SK-N-SH (cell line): ENCODE results near the gene AHSP. TPM values are rescaled to one million over a fixed set of nuclear protein-coding genes. Genes with fewer than 3 reads are reported as not detected.

Experiments
- CTCF ChIA-PET: fragments of 300-600, 350-600 bp; formaldehyde crosslinking; extraction: SDS; loops from one replicate; lab custom pipeline; 2021; lab: Yijun Ruan, JAX
- POLR2A ChIA-PET: fragments of 350-600 bp; sonication (Branson Sonifier 250); formaldehyde crosslinking; extraction: SDS; loops from one replicate; lab custom pipeline; 2020; ENCODE audit warnings: antibody characterized with exemption, inconsistent platforms; lab: Yijun Ruan, JAX
- DNase-seq: peaks from one replicate; pipeline ENCODE4 v3.0.0; 2012
- H2AFZ ChIP-seq: fragments of 200-600 bp; sonication (generic); 2 replicates; pipeline ENCODE4 v1.8.1; 2016; ENCODE audit warnings: antibody characterized with exemption, mild to moderate bottlenecking, low read depth
- H3F3A ChIP-seq: fragments of 200-600 bp; sonication (generic); replicated peaks from 2 replicates; pipeline ENCODE3; 2016; ENCODE audit warnings: antibody characterized with exemption, mild to moderate bottlenecking; ENCODE audit not compliant: insufficient read depth
- H3K27ac ChIP-seq, 2 experiments: fragments of 200-500 bp in 1 of 2; fragments of 200-600 bp in 1 of 2; sonication (Bioruptor generic) in 1 of 2; sonication (generic), shearing (Covaris generic) in 1 of 2; 2 replicates each; pipeline versions ENCODE4 v1.5.1 to v1.6.1; 2014 to 2016; ENCODE audit warnings: low read depth in 2 of 2, inconsistent platforms in 1 of 2, low read length in 1 of 2, mild to moderate bottlenecking in 1 of 2, mixed read lengths in 1 of 2
- H3K27me3 ChIP-seq: fragments of 200-600 bp; sonication (generic), shearing (Covaris generic); 2 replicates; pipeline ENCODE4 v1.6.1; 2016; ENCODE audit warnings: mixed run types; ENCODE audit not compliant: insufficient read depth
- H3K36me3 ChIP-seq, 2 experiments: fragments of 200-500 bp in 1 of 2; fragments of 200-600 bp in 1 of 2; sonication (Bioruptor generic) in 1 of 2; sonication (generic) in 1 of 2; replicated peaks in 1 of 2; 2 replicates each; pipeline versions ENCODE3 to v1.5.1; 2014 to 2016; ENCODE audit warnings: low read length in 1 of 2, mild to moderate bottlenecking in 1 of 2; ENCODE audit not compliant: insufficient read depth in 2 of 2, control insufficient read depth in 1 of 2
- H3K4me1 ChIP-seq, 2 experiments: fragments of 200-500 bp in 1 of 2; fragments of 200-600 bp in 1 of 2; sonication (Bioruptor generic) in 1 of 2; sonication (generic), shearing (Covaris generic) in 1 of 2; 2 replicates each; pipeline versions ENCODE4 v1.5.1 to v1.6.1; 2014 to 2016; ENCODE audit warnings: low read depth in 1 of 2, low read length in 1 of 2, mixed run types in 1 of 2; ENCODE audit not compliant: insufficient read depth in 2 of 2, control insufficient read depth in 1 of 2
- H3K4me2 ChIP-seq: fragments of 200-600 bp; sonication (generic), shearing (Covaris generic); 2 replicates; pipeline ENCODE4 v1.6.1; 2017; ENCODE audit warnings: mixed run types
- H3K4me3 ChIP-seq, 2 experiments: fragments of 200-500 bp in 1 of 2; fragments of 200-600 bp in 1 of 2; sonication (Bioruptor generic) in 1 of 2; sonication (generic), shearing (Covaris generic) in 1 of 2; 2 replicates each; pipeline versions ENCODE4 v1.5.1 to v1.8.1; 2014 to 2016; ENCODE audit warnings: low read depth in 2 of 2, inconsistent platforms in 1 of 2, low read length in 1 of 2, mild to moderate bottlenecking in 1 of 2, mixed read lengths in 1 of 2, moderate library complexity in 1 of 2
- H3K79me2 ChIP-seq: fragments of 200-600 bp; sonication (generic); 2 replicates; pipeline ENCODE4 v1.8.1; 2017; ENCODE audit warnings: mild to moderate bottlenecking; ENCODE audit not compliant: insufficient read depth
- H3K9ac ChIP-seq: fragments of 200-600 bp; sonication (generic); 2 replicates; pipeline ENCODE4 v1.6.1; 2017; ENCODE audit warnings: mixed run types
- H3K9me2 ChIP-seq: fragments of 200-600 bp; sonication (generic); 2 replicates; pipeline ENCODE4 v1.6.1; 2017; ENCODE audit warnings: mixed run types
- H3K9me3 ChIP-seq: fragments of 200-600 bp; sonication (generic); 2 replicates; pipeline ENCODE4 v1.6.1; 2017; ENCODE audit warnings: mixed run types, mild to moderate bottlenecking, moderate library complexity
- H4K20me1 ChIP-seq: fragments of 200-600 bp; sonication (generic); 2 replicates; pipeline ENCODE4 v1.6.1; 2017; ENCODE audit warnings: mild to moderate bottlenecking, mixed run types; ENCODE audit not compliant: insufficient read depth
- ELF1 ChIP-seq: IDR thresholded peaks from 2 replicates; pipeline ENCODE4 v1.4.0; 2012
- EP300 ChIP-seq, 2 experiments: IDR thresholded peaks; 2 replicates each; pipeline versions ENCODE4 v1.4.0 to v1.6.1; 2012; ENCODE audit warnings: borderline replicate concordance in 1 of 2, low read depth in 1 of 2, low read length in 1 of 2
- FOSL2 ChIP-seq: IDR thresholded peaks from 2 replicates; pipeline ENCODE4 v1.4.0; 2012; ENCODE audit warnings: low read depth, mild to moderate bottlenecking, moderate library complexity, borderline replicate concordance
- FOXJ3 ChIP-seq: sonication (generic); formaldehyde crosslinking; IDR thresholded peaks from 2 replicates; pipeline ENCODE4 v1.5.1; 2020; ENCODE audit warnings: mild to moderate bottlenecking, missing genetic modification reagents
- GATA2 ChIP-seq: sonication (generic); formaldehyde crosslinking; IDR thresholded peaks from 2 replicates; pipeline ENCODE4 v1.5.0; 2020; ENCODE audit warnings: mild to moderate bottlenecking, missing genetic modification reagents
- IRF3 ChIP-seq: fragments of 150-350 bp; IDR thresholded peaks from 2 replicates; pipeline ENCODE4 v1.6.1; 2016; ENCODE audit warnings: mild to moderate bottlenecking, low read depth, low read length
- JUND ChIP-seq: IDR thresholded peaks from 2 replicates; pipeline ENCODE4 v1.4.0; 2012
- NFIC ChIP-seq: IDR thresholded peaks from 2 replicates; pipeline ENCODE4 v1.4.0; 2012; ENCODE audit warnings: borderline replicate concordance
- NRF1 ChIP-seq: IDR thresholded peaks from 2 replicates; pipeline ENCODE4 v1.6.1; 2012; ENCODE audit warnings: low read depth, mild to moderate bottlenecking, low read length
- PBX3 ChIP-seq: IDR thresholded peaks from 2 replicates; pipeline ENCODE4; 2012
- REST ChIP-seq: IDR thresholded peaks from 2 replicates; pipeline ENCODE4 v1.6.1; 2012; ENCODE audit warnings: mild to moderate bottlenecking, low read depth, low read length, moderate library complexity
- SMC3 ChIP-seq: IDR thresholded peaks from 2 replicates; pipeline ENCODE4 v1.6.1; 2012; ENCODE audit warnings: low read depth, low read length, improper control_type of control experiment
- TCF12 ChIP-seq: IDR thresholded peaks from 2 replicates; pipeline ENCODE4 v1.4.0; 2012
- TEAD4 ChIP-seq: IDR thresholded peaks from 2 replicates; pipeline ENCODE4 v1.4.0; 2012; ENCODE audit warnings: mild to moderate bottlenecking, borderline replicate concordance; ENCODE audit not compliant: insufficient read depth
- USF1 ChIP-seq: IDR thresholded peaks from 2 replicates; pipeline ENCODE4 v1.4.0; 2012; ENCODE audit warnings: low read depth, borderline replicate concordance
- YY1 ChIP-seq: IDR thresholded peaks from 2 replicates; pipeline ENCODE4 v1.4.0; 2012; ENCODE audit warnings: low read depth, mild to moderate bottlenecking
- WGBS: methylation state at CpG from one replicate; pipeline ENCODE4 v1.1.6; 2017; ENCODE audit warnings: low lambda C conversion rate; 5-methylcytosine and 5-hydroxymethylcytosine counted together
- polyA plus RNA-seq, 3 experiments: library from polyadenylated mRNA; depleted of rRNA; stranded (reverse); fragments of >200 nt; gene quantifications; 2 replicates each; pipeline ENCODE4 v1.2.3, GENCODE V29; 2012
- TF ChIP-seq, protein P1 (sequence below): fragments of 150-350 bp; IDR thresholded peaks from 2 replicates; pipeline ENCODE4 v1.6.1; 2017; ENCODE audit warnings: antibody characterized with exemption, low read length, low read depth, borderline replicate concordance
- TF ChIP-seq, protein P2 (sequence below): IDR thresholded peaks from 2 replicates; pipeline ENCODE4 v1.4.0; 2012; ENCODE audit warnings: low read depth

Gene AHSP
- polyA plus RNA-seq, 1 of the 3 experiments (the other 2 are of a cell fraction) = not detected

DNA sequence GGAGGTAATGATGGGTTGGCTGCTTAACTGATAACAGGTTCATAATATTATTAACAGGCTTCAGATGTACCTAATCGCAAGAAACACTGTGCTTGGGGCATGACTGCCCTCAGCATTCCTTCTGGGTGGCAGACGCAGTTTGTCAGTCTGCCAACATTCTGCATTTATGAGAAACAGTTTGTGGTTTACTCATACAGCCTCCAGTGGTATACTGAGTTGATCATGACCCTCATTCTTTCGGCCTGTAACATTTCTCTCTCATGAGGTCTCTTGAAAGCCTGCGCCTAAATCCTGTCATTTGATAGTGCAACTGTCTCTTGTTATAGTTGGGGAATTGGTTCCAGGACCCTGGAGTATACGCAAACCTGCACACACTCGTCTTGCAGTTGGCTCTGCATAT is 14.6 kb upstream of the AHSP start:
- no peak for DNase-seq

More for the DNA sequence above, 14.6 kb upstream of the AHSP start:
- WGBS = 5% methylated on average over 6 of the region's 6 CpGs
- Histone ChIP-seq H3K4me3 (no peak overlapping the region; a peak in 1 of 4 replicates), H3K27ac (peak overlapping the region in 1 of 2 experiments; percentile 53; a peak in 2 of 4 replicates), H3K27me3 (peaks cover 19% of the 10 kb centered on the region; the same call in 1 of the 2 replicates), H3K79me2 (peaks cover 17% of the 10 kb centered on the region), H3K9ac (no peak overlapping the region), H3K4me2 (0 out of 2 replicates have a peak overlapping the region, but pooled peaks have one; percentile 20), H4K20me1 (no peaks in the 10 kb centered on the region), H3K36me3 (no peaks in the 10 kb centered on the region), H2AFZ (no peak overlapping the region; the same call in 1 of the 2 replicates), H3F3A (peaks cover 3% of the 10 kb centered on the region), H3K9me3 (no peaks in the 10 kb centered on the region), H3K4me1 (peaks cover 0 to 6% of the 10 kb centered on the region in 2 experiments; a peak in 3 of 4 replicates)
- ChIA-PET CTCF (no interaction called here), POLR2A (no interaction called here)
- no peak for TF ChIP-seq SMC3
- TF ChIP-seq FOXJ3 (CRISPR knock-in tag) = no peak
- peak; percentile 75 for TF ChIP-seq TCF12
- peak; percentile 29; the same call in 1 of the 2 replicates for TF ChIP-seq JUND
- TF ChIP-seq FOSL2 = peak; percentile 35; the same call in 1 of the 2 replicates
- no peak for TF ChIP-seq NRF1
- 0 out of 4 replicates have a peak, but pooled peaks of 1 of the 2 experiments have one; percentile 32 for TF ChIP-seq EP300 (IDR thresholded peaks at IDR 0.05; ENCODE audit: borderline replicate concordance in 1 of 2, low read depth in 1 of 2, low read length in 1 of 2)
- peak; percentile 82 for TF ChIP-seq NFIC
- TF ChIP-seq YY1 = no peak
- TF ChIP-seq IRF3 = no peak
- TF ChIP-seq, protein P1, sequence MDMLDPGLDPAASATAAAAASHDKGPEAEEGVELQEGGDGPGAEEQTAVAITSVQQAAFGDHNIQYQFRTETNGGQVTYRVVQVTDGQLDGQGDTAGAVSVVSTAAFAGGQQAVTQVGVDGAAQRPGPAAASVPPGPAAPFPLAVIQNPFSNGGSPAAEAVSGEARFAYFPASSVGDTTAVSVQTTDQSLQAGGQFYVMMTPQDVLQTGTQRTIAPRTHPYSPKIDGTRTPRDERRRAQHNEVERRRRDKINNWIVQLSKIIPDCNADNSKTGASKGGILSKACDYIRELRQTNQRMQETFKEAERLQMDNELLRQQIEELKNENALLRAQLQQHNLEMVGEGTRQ = no peak
- TF ChIP-seq ELF1 = no peak
- TF ChIP-seq REST = no peak
- TF ChIP-seq USF1 = 0 out of 2 replicates have a peak, but pooled peaks have one; percentile 22
- no peak for TF ChIP-seq GATA2 (CRISPR knock-in tag)
- peak; percentile 43 for TF ChIP-seq PBX3
- TF ChIP-seq, protein P2, sequence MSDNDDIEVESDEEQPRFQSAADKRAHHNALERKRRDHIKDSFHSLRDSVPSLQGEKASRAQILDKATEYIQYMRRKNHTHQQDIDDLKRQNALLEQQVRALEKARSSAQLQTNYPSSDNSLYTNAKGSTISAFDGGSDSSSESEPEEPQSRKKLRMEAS = peak; percentile 30; the same call in 1 of the 2 replicates
- 0 out of 2 replicates have a peak, but pooled peaks have one; percentile 34 for TF ChIP-seq TEAD4
- TF ChIP-seq, all 33 proteins: peak for 9
- no peaks in the 10 kb centered on the region for H3K9me2 ChIP-seq
